ENCODE measurements around the gene KLHL24.
"Not testable (repeated sequence)": the region's sequence is repeated elsewhere in the genome, so short reads cannot be mapped to it uniquely, and the experiment has no call there.

DNA sequence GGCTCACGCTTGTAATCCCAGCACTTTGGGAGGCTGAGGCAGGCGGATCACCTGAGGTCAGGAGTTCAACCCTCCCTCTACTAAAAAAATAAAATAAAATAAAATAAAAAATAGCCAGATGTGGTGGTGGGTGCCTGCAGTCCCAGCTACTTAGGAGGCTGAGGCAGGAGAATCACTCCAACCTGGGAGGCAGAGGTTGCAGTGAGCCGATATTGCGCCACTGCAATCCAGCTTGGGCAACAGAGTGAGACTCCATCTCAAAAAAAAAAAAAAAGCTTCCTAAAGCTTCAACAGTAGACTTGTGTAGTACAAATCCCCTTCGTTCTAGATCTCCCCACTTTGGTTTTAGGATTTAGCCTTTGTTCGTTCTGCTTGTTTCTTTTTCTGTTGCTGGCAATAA is 68.5 kb downstream of the KLHL24 start:
- TF ChIP-seq, protein P1, sequence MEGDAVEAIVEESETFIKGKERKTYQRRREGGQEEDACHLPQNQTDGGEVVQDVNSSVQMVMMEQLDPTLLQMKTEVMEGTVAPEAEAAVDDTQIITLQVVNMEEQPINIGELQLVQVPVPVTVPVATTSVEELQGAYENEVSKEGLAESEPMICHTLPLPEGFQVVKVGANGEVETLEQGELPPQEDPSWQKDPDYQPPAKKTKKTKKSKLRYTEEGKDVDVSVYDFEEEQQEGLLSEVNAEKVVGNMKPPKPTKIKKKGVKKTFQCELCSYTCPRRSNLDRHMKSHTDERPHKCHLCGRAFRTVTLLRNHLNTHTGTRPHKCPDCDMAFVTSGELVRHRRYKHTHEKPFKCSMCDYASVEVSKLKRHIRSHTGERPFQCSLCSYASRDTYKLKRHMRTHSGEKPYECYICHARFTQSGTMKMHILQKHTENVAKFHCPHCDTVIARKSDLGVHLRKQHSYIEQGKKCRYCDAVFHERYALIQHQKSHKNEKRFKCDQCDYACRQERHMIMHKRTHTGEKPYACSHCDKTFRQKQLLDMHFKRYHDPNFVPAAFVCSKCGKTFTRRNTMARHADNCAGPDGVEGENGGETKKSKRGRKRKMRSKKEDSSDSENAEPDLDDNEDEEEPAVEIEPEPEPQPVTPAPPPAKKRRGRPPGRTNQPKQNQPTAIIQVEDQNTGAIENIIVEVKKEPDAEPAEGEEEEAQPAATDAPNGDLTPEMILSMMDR (conservative IDR thresholded peaks at IDR 0.05), result not testable (repeated sequence)
- TF ChIP-seq ZFX (IDR thresholded peaks at IDR 0.05), result not testable (repeated sequence)
